HepG2 (cell line): ENCODE measurements around the gene ANTXR1. TPM values are rescaled to one million over a fixed set of nuclear protein-coding genes. Genes with fewer than 3 reads are reported as not detected.

Source experiments
- CBX5 ChIP-seq: sonication (generic); formaldehyde crosslinking; IDR thresholded peaks from 2 replicates; pipeline ENCODE4 v1.4.0; 2020; ENCODE audit warnings: missing genetic modification reagents, borderline replicate concordance
- HNF4A ChIP-seq: sonication (generic); formaldehyde crosslinking; IDR thresholded peaks from 2 replicates; pipeline ENCODE4 v1.4.0; 2020; ENCODE audit warnings: missing genetic modification reagents
- HNRNPUL1 ChIP-seq: fragments of 200-400 bp; formaldehyde crosslinking; IDR thresholded peaks from 2 replicates; pipeline ENCODE4 v1.6.1; 2017; ENCODE audit warnings: low read depth, mild to moderate bottlenecking, low read length, moderate library complexity
- HOXA3 ChIP-seq: sonication (generic); formaldehyde crosslinking; IDR thresholded peaks from 2 replicates; pipeline ENCODE4 v1.5.0; 2020; ENCODE audit warnings: missing genetic modification reagents
- KAT8 ChIP-seq: IDR thresholded peaks from 2 replicates; pipeline ENCODE4 v1.6.1; 2016; ENCODE audit warnings: missing genetic modification reagents, missing compliant biosample characterization
- MAFK ChIP-seq, 2 experiments: IDR thresholded peaks in 1 of 2; conservative IDR thresholded peaks in 1 of 2; 2 replicates each; pipeline ENCODE4 v1.6.1; 2011; ENCODE audit warnings: improper control_type of control experiment in 2 of 2, low read length in 2 of 2
- MIER2 ChIP-seq: IDR thresholded peaks from 2 replicates; pipeline ENCODE4 v1.6.1; 2016; ENCODE audit warnings: missing biosample characterization, missing genetic modification reagents
- PHF21A ChIP-seq: sonication (generic); formaldehyde crosslinking; IDR thresholded peaks from 2 replicates; pipeline ENCODE4 v1.5.0; 2020; ENCODE audit warnings: mild to moderate bottlenecking, missing genetic modification reagents
- RORA ChIP-seq: sonication (generic); formaldehyde crosslinking; IDR thresholded peaks from 2 replicates; pipeline ENCODE4 v1.5.0; 2020; ENCODE audit warnings: mild to moderate bottlenecking, missing genetic modification reagents, moderate library complexity
- SALL1 ChIP-seq: sonication (generic); formaldehyde crosslinking; IDR thresholded peaks from 2 replicates; pipeline ENCODE4 v1.8.0; 2022; ENCODE audit warnings: mild to moderate bottlenecking, missing genetic modification reagents
- SMC3 ChIP-seq: IDR thresholded peaks from 2 replicates; pipeline ENCODE4 v1.6.1; 2011; ENCODE audit warnings: low read length, improper control_type of control experiment
- SYNCRIP ChIP-seq: fragments of 200-400 bp; formaldehyde crosslinking; IDR thresholded peaks from 2 replicates; pipeline ENCODE4 v1.6.1; 2018; ENCODE audit warnings: mild to moderate bottlenecking, low read depth, low read length; ENCODE audit not compliant: insufficient read depth
- TFAP4 ChIP-seq: sonication (generic); IDR thresholded peaks from 2 replicates; pipeline ENCODE4 v1.6.1; 2016; ENCODE audit warnings: low read depth, borderline replicate concordance
- ZBTB38 ChIP-seq: sonication (generic); formaldehyde crosslinking; IDR thresholded peaks from 2 replicates; pipeline ENCODE4 v1.5.1; 2020; ENCODE audit warnings: mild to moderate bottlenecking, missing genetic modification reagents
- ZKSCAN8 ChIP-seq: IDR thresholded peaks from 2 replicates; pipeline ENCODE4 v1.6.1; 2016; ENCODE audit warnings: borderline replicate concordance, missing genetic modification reagents, missing compliant biosample characterization
- ZMAT5 ChIP-seq: sonication (generic); formaldehyde crosslinking; IDR thresholded peaks from 2 replicates; pipeline ENCODE4 v1.5.0; 2020; ENCODE audit warnings: mild to moderate bottlenecking, low read depth, missing genetic modification reagents, borderline replicate concordance
- ZNF207 ChIP-seq: fragments of 450-650 bp; IDR thresholded peaks from 2 replicates; pipeline ENCODE4 v1.6.1; 2016; ENCODE audit warnings: antibody characterized with exemption, borderline replicate concordance
- ZNF354B ChIP-seq: sonication (generic); formaldehyde crosslinking; IDR thresholded peaks from 2 replicates; pipeline ENCODE4 v1.8.0; 2022; ENCODE audit warnings: mild to moderate bottlenecking, missing genetic modification reagents
- ZNF383 ChIP-seq: sonication (generic); formaldehyde crosslinking; IDR thresholded peaks from 2 replicates; pipeline ENCODE4 v1.4.0; 2020; ENCODE audit warnings: missing genetic modification reagents, mild to moderate bottlenecking, borderline replicate concordance
- ZNF567 ChIP-seq: sonication (generic); formaldehyde crosslinking; IDR thresholded peaks from 2 replicates; pipeline ENCODE4 v1.8.1; 2023; ENCODE audit warnings: mild to moderate bottlenecking, missing genetic modification reagents, borderline replicate concordance
- ZNF576 ChIP-seq: sonication (generic); formaldehyde crosslinking; IDR thresholded peaks from 2 replicates; pipeline ENCODE4 v1.4.0; 2020; ENCODE audit warnings: mild to moderate bottlenecking, missing genetic modification reagents
- ZNF598 ChIP-seq: sonication (generic); formaldehyde crosslinking; IDR thresholded peaks from 2 replicates; pipeline ENCODE4 v1.5.1; 2020; ENCODE audit warnings: mild to moderate bottlenecking, missing genetic modification reagents, borderline replicate concordance
- ZNF674 ChIP-seq: sonication (generic); formaldehyde crosslinking; IDR thresholded peaks from 2 replicates; pipeline ENCODE4 v1.5.0; 2020; ENCODE audit warnings: low read depth, mild to moderate bottlenecking, missing genetic modification reagents
- ZNF713 ChIP-seq: sonication (generic); formaldehyde crosslinking; IDR thresholded peaks from 2 replicates; pipeline ENCODE4 v1.4.0; 2020; ENCODE audit warnings: mild to moderate bottlenecking, missing genetic modification reagents
- ZNF790 ChIP-seq: sonication (generic); formaldehyde crosslinking; IDR thresholded peaks from 2 replicates; pipeline ENCODE4 v1.8.0; 2022; ENCODE audit warnings: missing genetic modification reagents, mild to moderate bottlenecking, borderline replicate concordance
- polyA plus RNA-seq, 8 experiments: library from polyadenylated mRNA; depleted of rRNA in 3 of 8; stranded (reverse) in 7 of 8; unstranded in 1 of 8; fragments of >200 nt; fragmentation: Illumina TruSeq in 4 of 8; extraction: Trizol in 4 of 8; gene quantifications; 2 replicates each; pipeline versions ENCODE4 v1.2.1 to v1.2.3, GENCODE V29; 2011 to 2016; ENCODE audit warnings: low read depth in 4 of 8, missing spikeins in 1 of 8, mixed read lengths in 1 of 8; ENCODE audit not compliant: insufficient read depth in 1 of 8
- total RNA-seq, 5 experiments: library from RNA; depleted of rRNA; stranded (reverse); fragments of >200 nt; fragmentation: Illumina TruSeq; extraction: Trizol; gene quantifications; 2 replicates each; pipeline ENCODE4 v1.2.3, GENCODE V29; 2016; ENCODE audit warnings: low read depth in 1 of 5
- TF ChIP-seq, protein P1 (sequence below): sonication (generic); formaldehyde crosslinking; IDR thresholded peaks from 2 replicates; pipeline ENCODE4 v1.9.0; 2021; ENCODE audit warnings: missing genetic modification reagents, mild to moderate bottlenecking, borderline replicate concordance
- TF ChIP-seq, protein P2 (sequence below): sonication (generic); formaldehyde crosslinking; IDR thresholded peaks from 2 replicates; pipeline ENCODE4 v1.4.0; 2020; ENCODE audit warnings: missing genetic modification reagents

The ANTXR1 gene
- total and polyA plus RNA-seq, 2 of the 13 experiments (the other 11 are each of a cell fraction or from before 2014, with no cell fraction given): 4.5 to 12.7 TPM

DNA sequence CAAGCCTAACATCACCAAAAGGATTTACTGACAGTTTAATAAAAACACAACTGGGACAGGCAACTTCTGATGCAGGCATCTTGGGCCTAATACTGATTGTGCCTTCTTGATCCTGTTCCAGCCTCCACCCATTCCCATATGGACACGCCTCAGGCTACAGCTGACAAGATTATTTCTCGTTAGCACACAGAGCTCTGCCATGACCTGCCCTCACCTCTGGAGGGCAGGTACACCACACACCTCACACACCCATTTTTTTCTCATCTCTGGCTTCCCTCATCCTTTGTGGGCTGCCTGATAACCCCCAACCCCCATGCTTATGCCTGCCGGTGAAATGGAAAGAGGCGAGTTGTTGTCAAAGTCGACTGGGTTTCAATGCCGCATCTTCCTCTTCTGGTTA is 147.0 kb downstream of the ANTXR1 start (continued):
- no peak for TF ChIP-seq ZNF790 (CRISPR knock-in tag)
- TF ChIP-seq TFAP4: peak; percentile 58; the same call in 1 of the 2 replicates
- TF ChIP-seq MIER2 (CRISPR knock-in tag): no peak
- no peak for TF ChIP-seq ZNF567 (CRISPR knock-in tag)
- TF ChIP-seq HNRNPUL1: no peak
- TF ChIP-seq ZNF598: no peak
- no peak for TF ChIP-seq ZNF674 (CRISPR knock-in tag)
- TF ChIP-seq, protein P1, sequence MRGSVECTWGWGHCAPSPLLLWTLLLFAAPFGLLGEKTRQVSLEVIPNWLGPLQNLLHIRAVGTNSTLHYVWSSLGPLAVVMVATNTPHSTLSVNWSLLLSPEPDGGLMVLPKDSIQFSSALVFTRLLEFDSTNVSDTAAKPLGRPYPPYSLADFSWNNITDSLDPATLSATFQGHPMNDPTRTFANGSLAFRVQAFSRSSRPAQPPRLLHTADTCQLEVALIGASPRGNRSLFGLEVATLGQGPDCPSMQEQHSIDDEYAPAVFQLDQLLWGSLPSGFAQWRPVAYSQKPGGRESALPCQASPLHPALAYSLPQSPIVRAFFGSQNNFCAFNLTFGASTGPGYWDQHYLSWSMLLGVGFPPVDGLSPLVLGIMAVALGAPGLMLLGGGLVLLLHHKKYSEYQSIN (CRISPR knock-in tag): no peak
- TF ChIP-seq KAT8 (CRISPR knock-in tag): no peak
- 0 out of 2 replicates have a peak, but pooled peaks have one; percentile 67 for TF ChIP-seq CBX5 (CRISPR knock-in tag)
- TF ChIP-seq PHF21A (CRISPR knock-in tag): no peak
- 0 out of 2 replicates have a peak, but pooled peaks have one; percentile 41 for TF ChIP-seq ZBTB38 (CRISPR knock-in tag)
- TF ChIP-seq ZNF207: no peak
- TF ChIP-seq HOXA3 (CRISPR knock-in tag): 0 out of 2 replicates have a peak, but pooled peaks have one; percentile 17
- TF ChIP-seq RORA (CRISPR knock-in tag): no peak
- no peak for TF ChIP-seq ZMAT5 (CRISPR knock-in tag)
- TF ChIP-seq ZNF576 (CRISPR knock-in tag): no peak
- no peak for TF ChIP-seq ZNF383
- no peak for TF ChIP-seq ZKSCAN8 (CRISPR knock-in tag)
- TF ChIP-seq SMC3: peak; percentile 89
- no peak for TF ChIP-seq HNF4A
- TF ChIP-seq MAFK (conservative IDR thresholded peaks at IDR 0.05 in 1 of 2, IDR thresholded peaks at IDR 0.05 in 1 of 2; ENCODE audit: low read length in 2 of 2): no peak
- no peak for TF ChIP-seq ZNF354B (CRISPR knock-in tag)
- no peak for TF ChIP-seq SALL1 (CRISPR knock-in tag)
- no peak for TF ChIP-seq ZNF713 (CRISPR knock-in tag)
- TF ChIP-seq, protein P2, sequence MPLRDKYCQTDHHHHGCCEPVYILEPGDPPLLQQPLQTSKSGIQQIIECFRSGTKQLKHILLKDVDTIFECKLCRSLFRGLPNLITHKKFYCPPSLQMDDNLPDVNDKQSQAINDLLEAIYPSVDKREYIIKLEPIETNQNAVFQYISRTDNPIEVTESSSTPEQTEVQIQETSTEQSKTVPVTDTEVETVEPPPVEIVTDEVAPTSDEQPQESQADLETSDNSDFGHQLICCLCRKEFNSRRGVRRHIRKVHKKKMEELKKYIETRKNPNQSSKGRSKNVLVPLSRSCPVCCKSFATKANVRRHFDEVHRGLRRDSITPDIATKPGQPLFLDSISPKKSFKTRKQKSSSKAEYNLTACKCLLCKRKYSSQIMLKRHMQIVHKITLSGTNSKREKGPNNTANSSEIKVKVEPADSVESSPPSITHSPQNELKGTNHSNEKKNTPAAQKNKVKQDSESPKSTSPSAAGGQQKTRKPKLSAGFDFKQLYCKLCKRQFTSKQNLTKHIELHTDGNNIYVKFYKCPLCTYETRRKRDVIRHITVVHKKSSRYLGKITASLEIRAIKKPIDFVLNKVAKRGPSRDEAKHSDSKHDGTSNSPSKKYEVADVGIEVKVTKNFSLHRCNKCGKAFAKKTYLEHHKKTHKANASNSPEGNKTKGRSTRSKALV (CRISPR knock-in tag): no peak
- TF ChIP-seq SYNCRIP: no peak
